Limb (tissue), 2 donors: ENCODE data around the gene XIRP1.
A peak's percentile ranks its signal among the peaks of the same experiment; 100 is the strongest.

Experiments used
- DNase-seq, 2 donors: peaks; one replicate each; pipeline ENCODE4 v3.0.0-alpha.2; 2016; ENCODE audit errors: extremely low spot score in 2 of 2

XIRP1 gene

GRCh38 chr3:39146083-39146501, 46.3 kb downstream of the XIRP1 start:
- DNase-seq, result no peak

- no peak for DNase-seq
Observed at GRCh38 chr3:39144748-39145380, 47.5 kb downstream of the XIRP1 start.

- no peak for DNase-seq
Observed at GRCh38 chr3:39144095-39144747, 48.2 kb downstream of the XIRP1 start.

GRCh38 chr3:39143051-39143885, 49.1 kb downstream of the XIRP1 start:
- no peak for DNase-seq

GRCh38 chr3:39142067-39142466, 50.3 kb downstream of the XIRP1 start:
- DNase-seq, result no peak

GRCh38 chr3:39141171-39141995, 51.0 kb downstream of the XIRP1 start:
- no peak for DNase-seq

- no peak for DNase-seq
Observed at GRCh38 chr3:39140341-39140971, 51.9 kb downstream of the XIRP1 start.

GRCh38 chr3:39139442-39139841, 53.0 kb downstream of the XIRP1 start:
- no peak for DNase-seq

GRCh38 chr3:39138804-39139415, 53.5 kb downstream of the XIRP1 start:
- peak in 1 of 2 donors; percentile 74 for DNase-seq

- no peak for DNase-seq
Observed at GRCh38 chr3:39137991-39138803, 54.2 kb downstream of the XIRP1 start.

- no peak for DNase-seq
Observed at GRCh38 chr3:39137435-39137936, 54.9 kb downstream of the XIRP1 start.

GRCh38 chr3:39136533-39137434, 55.6 kb downstream of the XIRP1 start:
- no peak for DNase-seq

- DNase-seq, result no peak
Observed at GRCh38 chr3:39135170-39135805, 57.1 kb downstream of the XIRP1 start.

GRCh38 chr3:39134305-39134704, 58.1 kb downstream of the XIRP1 start:
- DNase-seq, result no peak

- DNase-seq, result no peak
Observed at GRCh38 chr3:39133822-39134221, 58.6 kb downstream of the XIRP1 start.
